CD4-positive, alpha-beta T cell treated with Interleukin-10 for 1 hour (primary cell): ENCODE results near the gene TMEM181.

Experiments
- DNase-seq: peaks from one replicate; pipeline ENCODE4 v3.0.0-alpha.2; 2020

TMEM181 gene

GRCh38 chr6:158565122-158565429 is 5.2 kb downstream of the TMEM181 start:
- DNase-seq: no peak

- no peak for DNase-seq
These were observed 5.7 kb downstream of the TMEM181 start for GRCh38 chr6:158565482-158566040.

DNA sequence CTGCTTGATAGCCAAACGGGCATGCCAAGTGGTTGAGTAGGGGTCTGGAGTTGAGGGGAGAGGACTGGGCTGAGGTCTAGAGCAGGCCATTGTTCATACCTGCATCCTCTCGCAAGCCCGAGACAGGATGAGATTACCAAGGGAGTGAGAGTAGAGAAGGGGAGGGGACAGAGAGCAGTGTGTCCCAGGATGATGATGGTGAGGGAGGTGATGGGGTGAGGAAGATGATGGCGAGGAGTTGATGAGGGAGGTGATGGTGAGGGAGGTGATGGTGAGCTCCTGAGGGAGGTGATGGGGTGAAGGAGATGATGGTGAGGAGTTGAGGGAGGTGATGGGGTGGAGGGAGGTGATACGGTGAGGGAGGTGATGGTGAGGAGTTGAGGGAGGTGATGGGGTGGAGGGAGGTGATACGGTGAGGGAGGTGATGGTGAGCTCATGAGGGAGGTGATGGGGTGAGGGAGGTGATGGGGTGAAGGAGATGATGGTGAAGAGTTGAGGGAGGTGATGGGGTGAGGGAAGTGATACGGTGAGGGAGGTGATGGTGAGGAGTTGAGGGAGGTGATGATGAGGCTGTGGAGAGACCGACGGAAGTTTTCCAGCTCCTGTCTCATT is 6.4 kb downstream of the TMEM181 start:
- DNase-seq: no peak

- no peak for DNase-seq
These were observed 7.3 kb downstream of the TMEM181 start for GRCh38 chr6:158567152-158567551.

GRCh38 chr6:158567871-158568401 is 8.0 kb downstream of the TMEM181 start:
- DNase-seq: peak; percentile 16

- DNase-seq: no peak
These were observed 8.7 kb downstream of the TMEM181 start for GRCh38 chr6:158568549-158568948.

DNA sequence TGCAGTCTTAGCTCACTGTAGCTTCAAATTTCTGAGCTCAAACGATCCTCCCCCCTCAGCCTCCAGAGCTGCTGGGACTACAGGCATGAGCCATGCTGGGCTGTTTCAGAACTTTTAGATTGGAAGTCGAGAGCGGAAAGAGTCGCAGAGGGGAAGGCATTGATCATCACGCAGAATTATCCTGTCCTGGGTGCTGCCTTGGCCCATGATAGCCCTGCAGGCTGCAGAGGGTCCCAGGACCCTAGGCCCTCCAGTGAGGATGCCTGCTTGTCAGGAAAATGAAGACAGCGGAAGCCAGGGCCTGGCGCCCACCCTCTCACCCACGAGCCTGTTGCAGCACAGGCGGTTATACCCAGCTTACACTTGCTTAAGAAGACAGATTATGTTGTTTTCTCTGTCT is 9.1 kb downstream of the TMEM181 start:
- DNase-seq: no peak

GRCh38 chr6:158570681-158570962 is 10.7 kb downstream of the TMEM181 start:
- no peak for DNase-seq

GRCh38 chr6:158571826-158572652 is 12.1 kb downstream of the TMEM181 start:
- DNase-seq: no peak

DNA sequence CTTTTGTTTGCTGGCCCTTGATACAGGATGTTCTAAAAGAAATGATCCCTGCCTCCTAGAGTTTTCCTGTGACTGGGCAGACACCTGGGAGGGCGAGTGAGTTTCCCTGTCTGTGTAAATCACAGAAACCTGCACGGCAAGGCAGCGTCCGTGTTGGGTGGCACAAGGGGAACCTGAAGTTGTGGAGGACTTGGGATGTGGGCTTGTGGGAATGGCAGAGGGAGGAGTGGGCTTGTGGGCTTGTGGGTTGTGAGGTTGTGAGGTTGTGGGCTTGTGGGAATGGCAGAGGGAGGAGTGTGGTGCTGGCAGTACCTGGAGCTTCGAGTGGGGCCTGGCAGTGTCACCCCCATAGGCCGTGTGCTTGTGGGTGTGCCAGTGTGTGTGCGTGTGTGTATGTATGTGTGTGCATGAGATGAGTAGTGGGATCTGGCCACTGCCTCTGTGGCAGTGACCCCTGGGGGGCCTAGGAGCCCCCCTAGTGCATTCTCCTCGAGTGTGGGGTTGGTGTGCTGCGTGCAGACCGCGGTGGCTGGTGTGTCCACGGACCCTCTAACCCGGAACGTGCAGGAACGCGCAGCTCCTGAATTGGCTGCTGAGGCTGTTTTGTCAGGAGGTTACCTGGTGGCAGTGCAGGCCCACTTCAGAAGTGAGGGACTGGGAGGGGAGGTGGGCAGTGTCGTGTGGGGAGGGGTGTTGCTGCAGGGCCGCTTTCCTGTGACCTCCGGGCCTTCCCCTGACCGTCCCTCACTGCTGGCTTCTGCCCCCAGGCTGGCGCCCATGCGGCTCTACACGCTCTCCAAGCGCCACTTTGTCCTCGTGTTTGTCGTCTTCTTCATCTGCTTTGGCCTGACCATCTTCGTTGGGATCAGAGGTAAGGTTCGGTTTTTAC is 13.0 kb downstream of the TMEM181 start:
- no peak for DNase-seq

- no peak for DNase-seq
These were observed 13.6 kb downstream of the TMEM181 start for GRCh38 chr6:158573542-158573931.

GRCh38 chr6:158574800-158575199 is 14.9 kb downstream of the TMEM181 start:
- no peak for DNase-seq

GRCh38 chr6:158575550-158575949 is 15.7 kb downstream of the TMEM181 start:
- DNase-seq: no peak

DNA sequence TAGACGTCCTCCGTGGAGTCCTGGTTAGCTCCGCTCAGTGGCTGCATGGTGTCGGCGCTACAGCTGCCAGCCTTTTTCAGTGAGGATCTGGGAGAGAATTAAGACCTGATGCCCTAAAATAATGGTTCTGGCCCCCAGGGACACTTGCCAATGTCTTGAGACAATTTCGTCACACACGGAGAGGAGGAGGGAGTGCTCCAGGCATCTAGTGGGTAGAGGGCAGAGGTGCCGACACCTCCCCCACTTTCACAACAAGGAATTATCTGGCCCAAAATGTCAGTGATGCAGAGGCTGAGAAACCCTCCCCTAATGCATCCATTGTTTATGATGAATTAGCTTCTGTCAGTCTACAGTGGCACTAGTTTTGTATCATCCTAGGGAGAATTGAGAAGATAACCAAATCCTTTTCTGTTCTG is 24.4 kb downstream of the TMEM181 start:
- no peak for DNase-seq

- DNase-seq: no peak
These were observed 26.8 kb downstream of the TMEM181 start for GRCh38 chr6:158586652-158587051.

GRCh38 chr6:158589366-158589765 is 29.5 kb downstream of the TMEM181 start:
- DNase-seq: no peak

DNA sequence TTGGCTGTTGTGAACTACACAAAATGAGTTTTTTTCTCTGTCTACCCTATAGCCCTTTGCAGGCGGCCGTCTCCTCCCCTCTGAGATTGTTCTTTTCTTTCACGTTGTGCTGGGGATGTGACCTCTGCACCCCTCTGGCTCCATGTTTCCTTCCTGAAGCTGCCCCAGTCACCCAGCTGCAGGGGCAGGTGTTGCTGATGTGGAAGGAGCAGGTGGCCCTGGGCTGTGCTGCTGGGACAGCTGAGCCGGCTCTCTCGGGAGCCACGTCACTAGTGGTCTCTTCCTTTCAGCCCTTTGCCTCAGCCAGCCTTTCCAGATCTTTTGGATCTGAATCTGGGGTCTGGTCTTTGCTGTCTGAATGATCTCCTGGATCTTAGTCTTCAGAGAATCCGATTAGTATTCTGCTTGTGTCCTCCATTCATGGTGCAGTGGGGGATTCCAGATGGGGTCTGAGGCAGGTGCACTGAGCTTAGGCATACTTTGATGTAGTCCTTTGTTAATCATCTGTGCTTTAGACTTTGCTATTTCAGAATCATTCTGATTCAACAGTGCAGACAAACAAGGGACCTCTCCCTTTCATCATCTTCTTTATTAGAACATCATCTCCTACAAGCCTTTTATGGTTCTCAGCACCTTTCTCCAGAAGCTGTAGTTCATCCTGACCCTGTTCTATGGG is 31.4 kb downstream of the TMEM181 start:
- DNase-seq: no peak

DNA sequence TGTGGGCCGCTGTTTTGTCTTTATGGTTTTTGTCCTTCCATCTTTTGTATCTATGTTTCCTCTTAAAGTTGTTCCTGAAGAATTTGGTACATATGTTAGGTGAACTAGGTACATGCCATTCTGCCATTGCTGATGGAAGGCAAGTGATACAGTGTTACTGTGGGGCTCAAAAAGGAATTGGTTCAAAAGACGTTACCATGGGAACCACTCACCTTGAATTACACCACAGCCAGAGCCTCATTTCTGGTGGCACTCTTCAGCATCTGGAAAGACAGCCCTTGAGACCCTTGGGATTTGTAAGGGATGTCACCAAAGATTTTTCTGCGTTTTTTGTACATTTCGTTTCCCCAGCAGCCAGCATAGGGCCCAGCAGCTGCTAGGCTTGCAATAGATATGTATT is 31.9 kb downstream of the TMEM181 start:
- DNase-seq: no peak

DNA sequence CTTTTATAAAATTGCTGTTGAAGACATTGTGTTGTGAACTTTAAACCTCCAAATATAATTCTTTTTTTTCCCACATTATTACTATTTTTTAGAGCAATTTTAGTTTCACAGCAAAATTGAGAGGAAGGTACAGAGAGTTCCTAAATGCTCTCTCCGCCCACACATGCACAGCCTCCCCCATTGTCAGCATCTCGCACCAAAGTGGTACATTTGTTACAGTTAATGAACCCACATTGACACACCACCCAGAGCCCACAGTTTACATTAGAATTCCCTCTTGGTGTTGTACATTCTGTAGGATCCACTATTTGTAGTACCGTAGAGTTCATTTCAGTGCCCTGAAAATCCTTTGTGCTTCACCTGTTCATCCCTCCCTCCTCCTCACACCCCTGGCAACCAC is 33.8 kb downstream of the TMEM181 start:
- no peak for DNase-seq

- DNase-seq: peak; percentile 36
These were observed 35.3 kb downstream of the TMEM181 start for GRCh38 chr6:158595223-158595622.

DNA sequence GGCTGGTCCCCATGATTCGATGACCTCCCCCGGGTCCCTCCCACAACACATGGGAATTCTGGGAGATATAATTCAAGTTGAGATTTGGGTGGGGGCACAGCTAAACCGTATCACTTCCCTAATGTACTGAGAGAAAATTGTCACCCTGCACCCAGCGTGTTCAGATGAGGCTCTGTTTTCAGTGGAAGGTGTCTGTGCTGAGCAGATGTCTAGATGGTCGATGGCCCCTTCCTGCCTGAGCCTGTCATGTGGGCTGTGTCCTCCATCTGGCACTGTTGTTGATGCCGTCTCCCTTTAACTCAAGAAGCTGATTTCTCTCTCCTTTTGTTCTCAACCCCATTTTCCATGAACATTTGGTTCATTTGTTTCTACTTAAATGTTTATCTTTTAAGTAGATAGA is 37.0 kb downstream of the TMEM181 start:
- DNase-seq: no peak

- DNase-seq: no peak
These were observed 37.7 kb downstream of the TMEM181 start for GRCh38 chr6:158597565-158597964.

GRCh38 chr6:158599635-158600034 is 39.7 kb downstream of the TMEM181 start:
- DNase-seq: no peak
